Hepatocyte (in vitro differentiated cells): Measurements from ENCODE around the gene LPP. TPM values are rescaled to one million over a fixed set of nuclear protein-coding genes. Genes with fewer than 3 reads are reported as not detected.
A peak's percentile ranks its signal among the peaks of the same experiment; 100 is the strongest.

Experiments
- DNase-seq: peaks from one replicate; pipeline ENCODE4 v3.0.0-alpha.2; 2016; ENCODE audit warnings: low spot score
- H2AFZ ChIP-seq: fragments of 200-600 bp; sonication (generic); 2 replicates; pipeline ENCODE4 v1.6.0; 2016; ENCODE audit warnings: antibody characterized with exemption, mild to moderate bottlenecking
- H3K27ac ChIP-seq: fragments of 200-600 bp; sonication (generic); 2 replicates; pipeline ENCODE4 v1.5.1; 2016; ENCODE audit warnings: mild to moderate bottlenecking
- H3K27me3 ChIP-seq: fragments of 200-600 bp; sonication (generic); 2 replicates; pipeline ENCODE4 v1.6.1; 2016
- H3K36me3 ChIP-seq: fragments of 200-600 bp; sonication (generic); replicated peaks from 2 replicates; pipeline ENCODE4 v1.5.1; 2016; ENCODE audit warnings: low read depth; ENCODE audit not compliant: insufficient read depth
- H3K4me1 ChIP-seq: fragments of 200-600 bp; sonication (generic); 2 replicates; pipeline ENCODE4 v1.5.1; 2016; ENCODE audit warnings: mild to moderate bottlenecking, moderate library complexity; ENCODE audit not compliant: insufficient read depth
- H3K4me2 ChIP-seq: fragments of 200-600 bp; sonication (generic); 2 replicates; pipeline ENCODE4 v1.6.0; 2016
- H3K4me3 ChIP-seq: fragments of 200-600 bp; sonication (generic); 2 replicates; pipeline ENCODE4 v1.5.1; 2016; ENCODE audit warnings: mild to moderate bottlenecking
- H3K79me2 ChIP-seq: fragments of 200-600 bp; sonication (generic); 2 replicates; pipeline ENCODE4 v1.6.0; 2017; ENCODE audit warnings: mild to moderate bottlenecking
- H3K9me2 ChIP-seq: fragments of 200-600 bp; sonication (generic); replicated peaks from 2 replicates; pipeline ENCODE4 v1.6.0; 2017; ENCODE audit warnings: mild to moderate bottlenecking; ENCODE audit not compliant: insufficient read depth
- H3K9me3 ChIP-seq: fragments of 200-600 bp; sonication (generic); 2 replicates; pipeline ENCODE4 v1.5.1; 2016; ENCODE audit warnings: low read depth, mild to moderate bottlenecking
- H4K20me1 ChIP-seq: fragments of 200-600 bp; sonication (generic); 2 replicates; pipeline ENCODE4 v1.6.0; 2016; ENCODE audit warnings: mild to moderate bottlenecking; ENCODE audit not compliant: insufficient read depth, poor library complexity, severe bottlenecking
- CTCF ChIP-seq: fragments of 200-600 bp; sonication (generic); IDR thresholded peaks from 2 replicates; pipeline ENCODE4 v1.5.1; 2016; ENCODE audit warnings: antibody characterized with exemption, mild to moderate bottlenecking; ENCODE audit not compliant: poor library complexity
- EZH2 ChIP-seq: fragments of 200-600 bp; sonication (generic); IDR thresholded peaks from 2 replicates; pipeline ENCODE4 v1.6.1; 2016; ENCODE audit warnings: antibody characterized with exemption, mild to moderate bottlenecking, borderline replicate concordance
- EZH2phosphoT487 ChIP-seq: fragments of 200-600 bp; sonication (generic); IDR thresholded peaks from one replicate; pipeline ENCODE4 v1.6.1; 2018; ENCODE audit warnings: antibody characterized with exemption, mild to moderate bottlenecking, low read depth, moderate library complexity; ENCODE audit not compliant: unreplicated experiment, severe bottlenecking
- WGBS: methylation state at CpG from one replicate; pipeline ENCODE4 v1.1.6; 2016; ENCODE audit warnings: low lambda C conversion rate; ENCODE audit errors: missing lambda C conversion rate; 5-methylcytosine and 5-hydroxymethylcytosine counted together
- polyA plus RNA-seq: library from polyadenylated mRNA; unstranded; fragments of >200 nt; fragmentation: Nextera tagmentation; extraction: Ambion mirVana; gene quantifications from 2 replicates; pipeline ENCODE4 v1.2.1, GENCODE V29; 2016
- total RNA-seq: library from RNA; depleted of rRNA; stranded (reverse); fragments of >200 nt; gene quantifications from 2 replicates; pipeline ENCODE4 v1.2.3, GENCODE V29; 2014

The LPP gene
- total and polyA plus RNA-seq, 2 experiments from 2014 or later, result 53.2 to 73.8 TPM

GRCh38 chr3:188365184-188365583 is 211.2 kb downstream of the LPP start:
- Histone ChIP-seq H2AFZ (no peak overlapping the region), H3K27me3 (no peaks in the 10 kb centered on the region), H3K36me3 (no peaks in the 10 kb centered on the region), H3K9me2 (no peaks in the 10 kb centered on the region), H3K27ac (no peak overlapping the region), H3K4me3 (no peak overlapping the region), H3K4me1 (peaks cover 18% of the 10 kb centered on the region), H4K20me1 (no peaks in the 10 kb centered on the region), H3K4me2 (no peak overlapping the region), H3K79me2 (peaks cover 71% of the 10 kb centered on the region), H3K9me3 (no peaks in the 10 kb centered on the region)
- DNase-seq, result no peak
- 95% methylated on average over 5 of the region's 5 CpGs for WGBS
- no peak for TF ChIP-seq CTCF
- no peak for TF ChIP-seq EZH2
- TF ChIP-seq EZH2phosphoT487, result no peak

GRCh38 chr3:188365988-188366698 is 212.2 kb downstream of the LPP start:
- Histone ChIP-seq H3K9me2 (no peaks in the 10 kb centered on the region), H3K4me3 (no peak overlapping the region), H3K27ac (peak overlapping the region; percentile 26), H2AFZ (no peak overlapping the region), H3K79me2 (peaks cover 75% of the 10 kb centered on the region), H3K4me2 (no peak overlapping the region), H3K4me1 (peaks cover 18% of the 10 kb centered on the region), H3K27me3 (no peaks in the 10 kb centered on the region), H3K9me3 (no peaks in the 10 kb centered on the region), H4K20me1 (no peaks in the 10 kb centered on the region), H3K36me3 (no peaks in the 10 kb centered on the region)
- 78% methylated on average over 12 of the region's 12 CpGs for WGBS
- no peak for DNase-seq
- TF ChIP-seq CTCF (no peak), EZH2phosphoT487 (no peak), EZH2 (no peak)

GRCh38 chr3:188367678-188368077 is 213.7 kb downstream of the LPP start:
- 89% methylated on average over 1 of the region's 1 CpG for WGBS
- H3K79me2 ChIP-seq, result peaks cover 84% of the 10 kb centered on the region
- no peak overlapping the region for H3K4me3 ChIP-seq

More at GRCh38 chr3:188367678-188368077, 213.7 kb downstream of the LPP start:
- Histone ChIP-seq H3K9me2 (no peaks in the 10 kb centered on the region), H3K4me2 (no peak overlapping the region), H3K36me3 (no peaks in the 10 kb centered on the region), H4K20me1 (no peaks in the 10 kb centered on the region), H3K27me3 (no peaks in the 10 kb centered on the region), H3K4me1 (peaks cover 18% of the 10 kb centered on the region), H2AFZ (no peak overlapping the region), H3K9me3 (no peaks in the 10 kb centered on the region), H3K27ac (no peak overlapping the region)
- no peak for DNase-seq
- TF ChIP-seq EZH2, result no peak
- TF ChIP-seq EZH2phosphoT487, result no peak
- TF ChIP-seq CTCF, result no peak
